Left lobe of liver (tissue), 2 donors: ENCODE data around the gene AHDC1. TPM values are rescaled to one million over a fixed set of nuclear protein-coding genes. Genes with fewer than 3 reads are reported as not detected.
A peak's percentile ranks its signal among the peaks of the same experiment; 100 is the strongest.

Experiments
- ATAC-seq: fragments of 200-7000 bp; cut with Tn5 transposase; one replicate; pipeline ENCODE4 v1.9.1; 2020; ENCODE audit warnings: mild to moderate bottlenecking, moderate library complexity
- DNase-seq: peaks from one replicate; pipeline ENCODE4 v3.0.0-alpha.2; 2020; ENCODE audit warnings: low spot score
- total RNA-seq: library from RNA; stranded (reverse); gene quantifications from one replicate; pipeline ENCODE4 v1.2.1, GENCODE V29; 2021
- donor health status: DM: no; HTN: no; CAD: no; lungs with moderate emphysema.
- donor health status: DM: no; HTN: yes; CAD: no.

AHDC1 gene
- total RNA-seq, 1 donor from 2014 or later = 20.0 TPM

GRCh38 chr1:27568300-27569087, 35.5 kb downstream of the AHDC1 start:
- DNase-seq = peak; percentile 97
- ATAC-seq = peak; percentile 82

- no peak for ATAC-seq
Observed at GRCh38 chr1:27567971-27568299, 36.0 kb downstream of the AHDC1 start.

GRCh38 chr1:27567146-27567526, 36.8 kb downstream of the AHDC1 start:
- no peak for ATAC-seq
- no peak for DNase-seq

More at GRCh38 chr1:27567971-27568299, 36.0 kb downstream of the AHDC1 start:
- no peak for DNase-seq

- DNase-seq = no peak
- no peak for ATAC-seq
Observed at GRCh38 chr1:27566462-27567145, 37.3 kb downstream of the AHDC1 start.

- ATAC-seq = no peak
- DNase-seq = no peak
Observed at GRCh38 chr1:27564710-27565649, 39.0 kb downstream of the AHDC1 start.

- DNase-seq = peak; percentile 96
- peak; percentile 77 for ATAC-seq
Observed at GRCh38 chr1:27563591-27564471, 40.1 kb downstream of the AHDC1 start.

GRCh38 chr1:27563341-27563590, 40.7 kb downstream of the AHDC1 start:
- DNase-seq = no peak
- no peak for ATAC-seq

- DNase-seq (no peak), ATAC-seq (no peak)
Observed at GRCh38 chr1:27562534-27563340, 41.2 kb downstream of the AHDC1 start.

GRCh38 chr1:27562021-27562420, 41.9 kb downstream of the AHDC1 start:
- ATAC-seq = peak; percentile 36
- DNase-seq = peak; percentile 50

GRCh38 chr1:27561124-27561899, 42.6 kb downstream of the AHDC1 start:
- ATAC-seq (no peak), DNase-seq (peak; percentile 43)

GRCh38 chr1:27560268-27561123, 43.4 kb downstream of the AHDC1 start:
- no peak for ATAC-seq

GRCh38 chr1:27559466-27560030, 44.4 kb downstream of the AHDC1 start:
- ATAC-seq (no peak), DNase-seq (no peak)

More at GRCh38 chr1:27560268-27561123, 43.4 kb downstream of the AHDC1 start:
- DNase-seq = no peak

- DNase-seq (no peak), ATAC-seq (no peak)
Observed at GRCh38 chr1:27557596-27558340, 46.2 kb downstream of the AHDC1 start.

- peak; percentile 78 for DNase-seq
- peak; percentile 80 for ATAC-seq
Observed at GRCh38 chr1:27556781-27557595, 47.0 kb downstream of the AHDC1 start.

GRCh38 chr1:27556435-27556780, 47.5 kb downstream of the AHDC1 start:
- ATAC-seq (no peak), DNase-seq (no peak)
